ENCODE measurements around the gene SLC47A1. TPM values are rescaled to one million over a fixed set of nuclear protein-coding genes. Genes with fewer than 3 reads are reported as not detected.

SLC47A1 gene
- total RNA-seq, 3 donors from 2014 or later (not counting 1 experiment from before 2014, with no cell fraction given), result 0.29 to 1.3 (median 0.45) TPM

DNA sequence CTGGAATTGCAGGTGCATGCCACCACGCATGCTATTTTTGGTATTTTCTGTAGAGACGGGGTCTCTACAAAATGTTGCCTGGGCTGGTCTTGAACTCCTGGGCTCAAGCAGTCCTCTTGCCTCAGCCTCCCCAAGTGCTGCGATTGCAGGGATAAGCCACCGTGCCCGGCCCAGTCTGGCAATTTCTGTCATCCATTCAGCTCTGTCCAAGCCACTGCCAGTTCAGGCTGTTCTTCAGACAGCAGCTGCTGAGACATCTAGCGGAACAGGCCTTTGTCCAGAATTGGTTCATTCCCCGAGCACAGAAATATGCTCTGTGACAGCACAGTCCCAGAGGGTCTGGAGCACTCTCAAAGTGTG, 5.4 kb downstream of the SLC47A1 start:
- no peaks in the 10 kb centered on the region for H3K36me3 ChIP-seq (ENCODE audit: control insufficient read depth, insufficient read depth, low read length)
- H3K4me3 Mint-ChIP-seq, result no peak overlapping the region

GRCh38 chr17:19539841-19540311, 6.2 kb downstream of the SLC47A1 start:
- Mint-ChIP-seq H3K27ac (no peak overlapping the region), H3K4me1 (no peaks in the 10 kb centered on the region), H3K4me3 (no peak overlapping the region), H3K9me3 (no peaks in the 10 kb centered on the region), H3K27me3 (ENCODE audit: low read depth in 2 of 2) (peaks cover 1 to 13% of the 10 kb centered on the region in 2 donors), H3K36me3 (no peaks in the 10 kb centered on the region)
- no peaks in the 10 kb centered on the region for H3K36me3 ChIP-seq (ENCODE audit: control insufficient read depth, insufficient read depth, low read length)
- WGBS (ENCODE audit: insufficient coverage), result 87% methylated on average over 10 of the region's 10 CpGs
- no peak for TF ChIP-seq CTCF (IDR thresholded peaks at IDR 0.05)
- H3K4me1 ChIP-seq (ENCODE audit: control insufficient read depth, insufficient read depth, low read length), result peaks cover under 1% of the 10 kb centered on the region
- peaks cover 2% of the 10 kb centered on the region for H3K27me3 ChIP-seq (ENCODE audit: control insufficient read depth, insufficient read depth, low read length)
- no peaks in the 10 kb centered on the region for H3K9me3 ChIP-seq (ENCODE audit: control insufficient read depth, insufficient read depth, low read length)
- DNase-seq, result no peak
- no peak overlapping the region for H3K4me3 ChIP-seq (ENCODE audit: low read length)
- H3K27ac ChIP-seq (ENCODE audit: low read length), result no peak overlapping the region
- intact Hi-C loops (cut with micrococcal nuclease), result no loop called here
- ATAC-seq, result no peak

More for the DNA sequence above, 5.4 kb downstream of the SLC47A1 start:
- Mint-ChIP-seq H3K9me3 (no peaks in the 10 kb centered on the region), H3K36me3 (no peaks in the 10 kb centered on the region), H3K27me3 (ENCODE audit: low read depth in 2 of 2) (peaks cover 8 to 19% of the 10 kb centered on the region in 2 donors), H3K27ac (no peak overlapping the region), H3K4me1 (peaks cover 4% of the 10 kb centered on the region in 2 donors)
- WGBS (ENCODE audit: insufficient coverage), result 91% methylated on average over 7 of the region's 7 CpGs
- Histone ChIP-seq H3K4me1 (ENCODE audit: control insufficient read depth, insufficient read depth, low read length) (peaks cover 8% of the 10 kb centered on the region), H3K27ac (ENCODE audit: low read length) (no peak overlapping the region), H3K4me3 (ENCODE audit: low read length) (no peak overlapping the region), H3K9me3 (ENCODE audit: control insufficient read depth, insufficient read depth, low read length) (no peaks in the 10 kb centered on the region), H3K27me3 (ENCODE audit: control insufficient read depth, insufficient read depth, low read length) (peaks cover 8% of the 10 kb centered on the region)
- TF ChIP-seq CTCF (IDR thresholded peaks at IDR 0.05), result no peak
- no peak for ATAC-seq
- no peak for DNase-seq
- intact Hi-C loops (cut with micrococcal nuclease), result no loop called here

DNA sequence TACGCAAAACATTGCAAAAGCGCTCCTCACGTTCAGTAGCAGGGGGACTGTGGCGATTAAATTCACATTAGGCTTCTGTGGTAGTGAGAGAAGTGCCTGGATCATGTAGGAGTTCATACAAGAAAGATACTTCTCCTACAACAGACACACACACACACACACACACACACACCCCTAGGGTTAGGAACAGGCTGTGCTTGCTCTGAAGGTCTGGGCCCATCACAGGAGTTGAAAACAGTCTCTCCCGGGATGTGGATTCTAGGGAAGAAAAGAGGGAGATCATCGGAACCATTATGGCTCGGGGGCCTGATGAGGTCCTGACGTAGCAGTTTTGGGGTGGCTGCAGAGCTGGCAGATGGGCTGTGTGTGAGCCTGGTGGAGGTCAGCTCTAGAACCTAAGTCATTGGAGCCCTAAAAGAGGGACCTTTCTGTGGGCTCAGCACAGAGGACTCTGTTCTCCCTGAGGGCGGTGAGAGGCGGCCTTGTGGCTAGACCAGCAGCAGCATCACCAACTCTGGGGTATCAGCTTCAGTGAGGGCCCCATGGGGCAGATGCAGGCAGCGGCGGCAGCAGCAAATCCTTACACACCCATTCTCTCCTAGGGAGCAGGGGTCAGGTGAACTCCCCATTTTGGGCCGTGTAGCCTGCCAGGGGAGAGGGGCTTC, 7.2 kb downstream of the SLC47A1 start:
- H3K36me3 Mint-ChIP-seq, result no peaks in the 10 kb centered on the region
- intact Hi-C loops (cut with micrococcal nuclease), result no loop called here
- peaks cover 0 to 13% of the 10 kb centered on the region in 2 donors for H3K27me3 Mint-ChIP-seq (ENCODE audit: low read depth in 2 of 2)
- DNase-seq (no peak), ATAC-seq (no peak)
- Histone ChIP-seq H3K36me3 (ENCODE audit: control insufficient read depth, insufficient read depth, low read length) (no peaks in the 10 kb centered on the region), H3K4me1 (ENCODE audit: control insufficient read depth, insufficient read depth, low read length) (no peaks in the 10 kb centered on the region), H3K4me3 (ENCODE audit: low read length) (no peak overlapping the region), H3K27me3 (ENCODE audit: control insufficient read depth, insufficient read depth, low read length) (peaks cover under 1% of the 10 kb centered on the region), H3K9me3 (ENCODE audit: control insufficient read depth, insufficient read depth, low read length) (no peaks in the 10 kb centered on the region), H3K27ac (ENCODE audit: low read length) (no peak overlapping the region)
- no peak overlapping the region for H3K27ac Mint-ChIP-seq
- TF ChIP-seq CTCF (IDR thresholded peaks at IDR 0.05), result no peak
- no peaks in the 10 kb centered on the region for H3K9me3 Mint-ChIP-seq
- no peaks in the 10 kb centered on the region for H3K4me1 Mint-ChIP-seq
- H3K4me3 Mint-ChIP-seq, result no peak overlapping the region
- WGBS (ENCODE audit: insufficient coverage), result 93% methylated on average over 11 of the region's 13 CpGs

DNA sequence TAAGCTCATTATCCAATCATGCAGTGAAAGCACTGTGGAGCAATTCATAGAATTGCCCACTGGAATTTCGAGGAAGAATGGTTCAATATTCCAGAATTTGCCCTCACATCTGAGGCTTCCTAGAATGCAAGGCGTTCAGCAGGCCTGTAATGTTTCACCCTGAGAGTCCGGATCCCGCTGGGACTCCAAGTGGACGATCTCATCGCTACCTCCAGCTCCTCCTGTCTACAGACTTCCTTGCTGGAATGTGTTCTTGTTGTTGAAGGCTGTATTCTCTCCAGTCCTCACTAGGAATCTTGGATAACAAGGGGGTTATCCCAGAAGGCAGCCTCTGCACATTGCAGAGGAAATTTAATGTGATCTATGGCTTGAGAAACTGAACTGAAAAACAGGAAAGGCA, 7.8 kb downstream of the SLC47A1 start:
- WGBS (ENCODE audit: insufficient coverage), result 91% methylated on average over 6 of the region's 6 CpGs

More for the DNA sequence above, 7.8 kb downstream of the SLC47A1 start:
- no peak for TF ChIP-seq CTCF (IDR thresholded peaks at IDR 0.05)
- Mint-ChIP-seq H3K27ac (no peak overlapping the region), H3K36me3 (no peaks in the 10 kb centered on the region), H3K9me3 (no peaks in the 10 kb centered on the region), H3K4me1 (no peaks in the 10 kb centered on the region), H3K4me3 (no peak overlapping the region), H3K27me3 (ENCODE audit: low read depth in 2 of 2) (peaks cover 0 to 12% of the 10 kb centered on the region in 2 donors)
- H3K36me3 ChIP-seq (ENCODE audit: control insufficient read depth, insufficient read depth, low read length), result no peaks in the 10 kb centered on the region
- no peaks in the 10 kb centered on the region for H3K27me3 ChIP-seq (ENCODE audit: control insufficient read depth, insufficient read depth, low read length)
- DNase-seq, result no peak
- no peaks in the 10 kb centered on the region for H3K9me3 ChIP-seq (ENCODE audit: control insufficient read depth, insufficient read depth, low read length)
- no peak for ATAC-seq
- intact Hi-C loops (cut with micrococcal nuclease), result no loop called here
- no peaks in the 10 kb centered on the region for H3K4me1 ChIP-seq (ENCODE audit: control insufficient read depth, insufficient read depth, low read length)
- no peak overlapping the region for H3K27ac ChIP-seq (ENCODE audit: low read length)
- no peak overlapping the region for H3K4me3 ChIP-seq (ENCODE audit: low read length)
